SK-N-SH treated with all-trans-retinoic acid at 6 μM for 48 hours (cell line): ENCODE measurements around the gene LTBP1.

Experiments
- ATAC-seq: fragments of 200-7000 bp; cut with Tn5 transposase; 3 replicates; pipeline ENCODE4 v1.9.1; 2020; ENCODE audit warnings: mild to moderate bottlenecking, moderate library complexity
- ARNTL ChIP-seq: fragments of 450-650 bp; formaldehyde crosslinking; IDR thresholded peaks from 2 replicates; pipeline ENCODE4 v1.5.0; 2020; ENCODE audit warnings: low read depth, mild to moderate bottlenecking, moderate library complexity, borderline replicate concordance
- BACH2 ChIP-seq: fragments of 250-450 bp; sonication (Bioruptor Pico); IDR thresholded peaks from 2 replicates; pipeline ENCODE4 v1.9.0; 2021; ENCODE audit warnings: mild to moderate bottlenecking, borderline replicate concordance
- ESRRG ChIP-seq: fragments of 250-450 bp; sonication (Bioruptor Pico); IDR thresholded peaks from 2 replicates; pipeline ENCODE4 v1.6.1; 2021; ENCODE audit warnings: mild to moderate bottlenecking
- GLIS3 ChIP-seq: fragments of 250-450 bp; sonication (Bioruptor Pico); IDR thresholded peaks from 2 replicates; pipeline ENCODE4 v1.5.0; 2020; ENCODE audit warnings: mild to moderate bottlenecking, moderate library complexity
- ISL1 ChIP-seq: fragments of 250-450 bp; sonication (Bioruptor Pico); IDR thresholded peaks from 2 replicates; pipeline ENCODE4 v2.1.2; 2022; ENCODE audit warnings: mild to moderate bottlenecking, moderate library complexity
- OSR1 ChIP-seq: fragments of 250-450 bp; sonication (Bioruptor Pico); IDR thresholded peaks from 2 replicates; pipeline ENCODE4 v1.8.0; 2022; ENCODE audit warnings: moderate library complexity, mild to moderate bottlenecking, inconsistent platforms
- PATZ1 ChIP-seq: fragments of 250-450 bp; sonication (Bioruptor Pico); IDR thresholded peaks from 2 replicates; pipeline ENCODE4 v1.8.0; 2020; ENCODE audit warnings: mild to moderate bottlenecking, moderate library complexity, borderline replicate concordance
- POU6F1 ChIP-seq: fragments of 250-450 bp; sonication (Bioruptor Pico); IDR thresholded peaks from 2 replicates; pipeline ENCODE4 v1.8.0; 2021; ENCODE audit warnings: low read depth, mild to moderate bottlenecking, moderate library complexity, borderline replicate concordance
- RARB ChIP-seq: fragments of 250-450 bp; sonication (Bioruptor Pico); IDR thresholded peaks from 2 replicates; pipeline ENCODE4 v1.8.0; 2021; ENCODE audit warnings: mild to moderate bottlenecking, moderate library complexity
- SNAI2 ChIP-seq: fragments of 250-450 bp; sonication (Bioruptor Pico); IDR thresholded peaks from 2 replicates; pipeline ENCODE4 v1.5.0; 2020; ENCODE audit warnings: mild to moderate bottlenecking, moderate library complexity
- TCF4 ChIP-seq: fragments of 250-450 bp; sonication (Bioruptor Pico); IDR thresholded peaks from 2 replicates; pipeline ENCODE4 v1.8.0; 2021; ENCODE audit warnings: mild to moderate bottlenecking, moderate library complexity, borderline replicate concordance
- TOX ChIP-seq: fragments of 250-450 bp; sonication (Bioruptor Pico); IDR thresholded peaks from 2 replicates; pipeline ENCODE4 v1.8.0; 2021; ENCODE audit warnings: mild to moderate bottlenecking, moderate library complexity, borderline replicate concordance
- ZFP3 ChIP-seq: fragments of 250-450 bp; sonication (Bioruptor Pico); IDR thresholded peaks from 2 replicates; pipeline ENCODE4 v1.5.0; 2020; ENCODE audit warnings: mild to moderate bottlenecking, moderate library complexity
- ZFP30 ChIP-seq: fragments of 450-650 bp; formaldehyde crosslinking; IDR thresholded peaks from 2 replicates; pipeline ENCODE4 v1.5.0; 2022; ENCODE audit warnings: mild to moderate bottlenecking, moderate library complexity
- ZNF565 ChIP-seq: fragments of 450-650 bp; formaldehyde crosslinking; conservative IDR thresholded peaks from 2 replicates; pipeline ENCODE4 v1.5.0; 2020; ENCODE audit warnings: low read depth, mild to moderate bottlenecking, moderate library complexity
- ZNF70 ChIP-seq: fragments of 450-650 bp; formaldehyde crosslinking; IDR thresholded peaks from 2 replicates; pipeline ENCODE4 v1.5.0; 2020; ENCODE audit warnings: mild to moderate bottlenecking, moderate library complexity
- ZNF8 ChIP-seq: fragments of 450-650 bp; formaldehyde crosslinking; IDR thresholded peaks from 2 replicates; pipeline ENCODE4 v1.5.0; 2020; ENCODE audit warnings: mild to moderate bottlenecking, moderate library complexity
- TF ChIP-seq, protein P1 (sequence below): fragments of 250-450 bp; sonication (Bioruptor Pico); IDR thresholded peaks from 2 replicates; pipeline ENCODE4 v1.5.1; 2020; ENCODE audit warnings: low read depth, mild to moderate bottlenecking, moderate library complexity
- TF ChIP-seq, protein P2 (sequence below): fragments of 250-450 bp; sonication (Bioruptor Pico); IDR thresholded peaks from 2 replicates; pipeline ENCODE4 v1.5.0; 2020; ENCODE audit warnings: mild to moderate bottlenecking, moderate library complexity
- TF ChIP-seq, protein P3 (sequence below): fragments of 250-450 bp; sonication (Bioruptor Pico); IDR thresholded peaks from 2 replicates; pipeline ENCODE4 v1.5.1; 2021; ENCODE audit warnings: mild to moderate bottlenecking, moderate library complexity

The LTBP1 gene

DNA sequence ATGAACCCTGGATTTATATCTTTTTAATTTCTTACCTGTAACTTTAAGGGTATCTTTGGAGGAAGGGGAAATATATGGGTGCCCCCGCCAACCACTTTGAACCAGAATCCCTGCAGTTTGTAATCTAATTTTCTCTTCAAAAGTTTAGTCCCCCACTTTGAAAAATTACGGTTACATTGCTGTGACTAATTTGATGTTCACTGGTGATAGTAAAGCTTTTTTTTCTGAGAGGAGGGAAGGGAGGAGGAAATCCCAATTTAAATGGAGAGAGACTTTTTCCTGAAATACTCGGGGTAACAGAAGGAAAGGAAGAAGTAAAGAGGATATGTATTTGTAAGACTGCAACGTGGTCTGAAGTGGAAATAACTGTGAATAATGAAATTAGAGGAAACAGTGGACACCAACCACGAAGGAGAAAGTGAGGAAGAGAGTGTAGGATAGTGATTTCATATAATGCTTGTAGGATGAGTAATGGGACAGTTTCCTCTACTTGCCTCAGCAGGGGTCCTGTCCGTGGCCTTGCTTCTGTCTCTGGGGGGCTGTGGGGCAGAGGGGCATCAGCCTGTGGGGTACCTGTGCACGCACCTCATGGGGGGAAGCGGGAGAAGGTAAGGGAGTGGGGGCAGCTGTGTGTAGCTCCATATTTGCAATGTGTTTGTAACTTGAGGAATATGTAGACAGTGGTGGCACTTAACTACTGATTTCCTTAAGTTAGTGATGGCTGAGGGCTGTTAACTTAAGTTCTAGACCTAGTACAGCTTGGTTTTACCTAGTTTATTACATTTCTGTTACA is 161.1 kb downstream of the LTBP1 start:
- TF ChIP-seq PATZ1 (CRISPR knock-in tag) (peak; percentile 69; the same call in 1 of the 2 replicates), ZFP30 (CRISPR knock-in tag) (no peak)
- TF ChIP-seq, all 23 proteins: peak for 1
- peak; percentile 14; the same call in 1 of the 3 replicates for ATAC-seq

DNA sequence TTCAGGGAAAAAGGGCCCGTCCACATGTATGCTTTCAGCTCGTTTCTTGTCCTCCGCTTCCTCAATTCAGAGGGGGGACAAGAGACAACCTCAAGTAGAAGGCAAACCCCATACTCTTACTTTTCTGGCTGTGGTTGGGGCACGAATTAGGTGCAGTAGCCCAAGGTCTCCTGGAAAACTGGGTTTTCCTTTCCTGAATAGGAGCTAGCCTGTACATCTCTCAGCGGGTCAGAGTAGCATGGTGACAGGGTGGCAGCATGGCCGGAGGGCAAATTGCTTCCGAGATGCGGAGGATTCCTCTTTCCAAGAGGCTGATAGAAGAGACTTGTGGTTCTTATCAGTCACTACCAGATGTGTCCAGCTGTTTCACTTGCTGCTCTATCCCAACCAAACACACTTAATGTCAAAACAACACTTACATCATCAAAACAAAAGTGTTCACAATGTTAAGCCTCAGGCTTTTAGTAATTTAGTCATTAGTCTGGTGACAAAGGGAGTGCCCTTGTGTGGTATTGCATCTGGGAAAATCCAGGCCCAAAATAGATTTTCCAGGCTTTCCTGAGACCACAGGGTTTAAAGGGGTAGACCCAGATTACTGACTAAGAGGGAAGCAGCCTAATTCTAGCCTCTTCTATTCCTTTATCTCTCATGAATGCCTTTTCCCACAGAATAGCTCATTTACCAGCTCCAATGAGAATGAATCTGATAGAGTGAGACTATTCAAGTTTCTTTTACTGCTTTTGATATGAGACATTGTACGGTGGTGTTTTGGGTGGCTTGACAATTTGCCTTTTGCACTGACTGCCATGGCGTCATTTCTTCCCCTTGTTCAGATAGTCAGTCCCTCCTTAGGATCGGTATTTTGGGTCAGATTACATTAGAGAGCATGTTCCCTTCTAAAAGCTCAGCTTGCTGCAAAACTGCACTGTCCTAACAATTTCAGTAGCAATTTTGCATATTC is 162.0 kb downstream of the LTBP1 start:
- peak; percentile 61 for ATAC-seq

DNA sequence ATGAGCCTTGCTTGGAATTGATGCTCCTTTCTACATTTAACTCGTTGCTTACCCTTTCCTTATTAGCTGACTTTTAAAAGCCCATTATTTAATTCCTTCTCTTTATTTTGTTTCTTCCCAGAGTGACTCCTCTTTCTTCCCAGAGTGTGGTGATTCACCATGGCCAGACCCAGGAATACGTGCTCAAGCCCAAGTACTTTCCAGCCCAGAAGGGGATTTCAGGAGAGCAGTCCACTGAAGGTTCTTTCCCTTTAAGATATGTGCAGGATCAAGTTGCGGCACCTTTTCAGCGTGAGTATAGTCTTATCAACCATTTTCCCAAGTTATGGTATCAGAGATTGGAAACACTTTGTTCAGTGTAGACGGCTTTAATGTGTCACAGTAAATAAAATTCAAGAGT is 163.7 kb downstream of the LTBP1 start:
- TF ChIP-seq ARNTL (CRISPR knock-in tag) (no peak), TCF4 (CRISPR knock-in tag) (no peak), BACH2 (CRISPR knock-in tag) (no peak), ZNF8 (no peak), RARB (no peak), ZFP30 (CRISPR knock-in tag) (no peak), ZNF70 (CRISPR knock-in tag) (no peak), POU6F1 (CRISPR knock-in tag) (no peak), TOX (CRISPR knock-in tag) (no peak), ZNF565 (no peak)
- TF ChIP-seq, protein P1, sequence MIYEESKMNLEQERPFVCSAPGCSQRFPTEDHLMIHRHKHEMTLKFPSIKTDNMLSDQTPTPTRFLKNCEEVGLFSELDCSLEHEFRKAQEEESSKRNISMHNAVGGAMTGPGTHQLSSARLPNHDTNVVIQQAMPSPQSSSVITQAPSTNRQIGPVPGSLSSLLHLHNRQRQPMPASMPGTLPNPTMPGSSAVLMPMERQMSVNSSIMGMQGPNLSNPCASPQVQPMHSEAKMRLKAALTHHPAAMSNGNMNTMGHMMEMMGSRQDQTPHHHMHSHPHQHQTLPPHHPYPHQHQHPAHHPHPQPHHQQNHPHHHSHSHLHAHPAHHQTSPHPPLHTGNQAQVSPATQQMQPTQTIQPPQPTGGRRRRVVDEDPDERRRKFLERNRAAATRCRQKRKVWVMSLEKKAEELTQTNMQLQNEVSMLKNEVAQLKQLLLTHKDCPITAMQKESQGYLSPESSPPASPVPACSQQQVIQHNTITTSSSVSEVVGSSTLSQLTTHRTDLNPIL: no peak
- TF ChIP-seq, all 23 proteins: peak for 0
- no peak for ATAC-seq

More for the DNA sequence above, 162.0 kb downstream of the LTBP1 start:
- TF ChIP-seq, protein P2, sequence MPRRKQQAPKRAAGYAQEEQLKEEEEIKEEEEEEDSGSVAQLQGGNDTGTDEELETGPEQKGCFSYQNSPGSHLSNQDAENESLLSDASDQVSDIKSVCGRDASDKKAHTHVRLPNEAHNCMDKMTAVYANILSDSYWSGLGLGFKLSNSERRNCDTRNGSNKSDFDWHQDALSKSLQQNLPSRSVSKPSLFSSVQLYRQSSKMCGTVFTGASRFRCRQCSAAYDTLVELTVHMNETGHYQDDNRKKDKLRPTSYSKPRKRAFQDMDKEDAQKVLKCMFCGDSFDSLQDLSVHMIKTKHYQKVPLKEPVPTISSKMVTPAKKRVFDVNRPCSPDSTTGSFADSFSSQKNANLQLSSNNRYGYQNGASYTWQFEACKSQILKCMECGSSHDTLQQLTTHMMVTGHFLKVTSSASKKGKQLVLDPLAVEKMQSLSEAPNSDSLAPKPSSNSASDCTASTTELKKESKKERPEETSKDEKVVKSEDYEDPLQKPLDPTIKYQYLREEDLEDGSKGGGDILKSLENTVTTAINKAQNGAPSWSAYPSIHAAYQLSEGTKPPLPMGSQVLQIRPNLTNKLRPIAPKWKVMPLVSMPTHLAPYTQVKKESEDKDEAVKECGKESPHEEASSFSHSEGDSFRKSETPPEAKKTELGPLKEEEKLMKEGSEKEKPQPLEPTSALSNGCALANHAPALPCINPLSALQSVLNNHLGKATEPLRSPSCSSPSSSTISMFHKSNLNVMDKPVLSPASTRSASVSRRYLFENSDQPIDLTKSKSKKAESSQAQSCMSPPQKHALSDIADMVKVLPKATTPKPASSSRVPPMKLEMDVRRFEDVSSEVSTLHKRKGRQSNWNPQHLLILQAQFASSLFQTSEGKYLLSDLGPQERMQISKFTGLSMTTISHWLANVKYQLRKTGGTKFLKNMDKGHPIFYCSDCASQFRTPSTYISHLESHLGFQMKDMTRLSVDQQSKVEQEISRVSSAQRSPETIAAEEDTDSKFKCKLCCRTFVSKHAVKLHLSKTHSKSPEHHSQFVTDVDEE (CRISPR knock-in tag): no peak
- TF ChIP-seq SNAI2 (CRISPR knock-in tag): no peak
- no peak for TF ChIP-seq ZNF70 (CRISPR knock-in tag)
- TF ChIP-seq ZNF8: no peak
- peak; percentile 73; the same call in 1 of the 2 replicates for TF ChIP-seq TCF4 (CRISPR knock-in tag)

- no peak for ATAC-seq
- no peak for TF ChIP-seq GLIS3
- no peak for TF ChIP-seq ESRRG
- no peak for TF ChIP-seq ZNF565
- TF ChIP-seq PATZ1 (CRISPR knock-in tag): no peak
- TF ChIP-seq POU6F1 (CRISPR knock-in tag): no peak
- TF ChIP-seq ARNTL (CRISPR knock-in tag): no peak
- TF ChIP-seq, protein P3, sequence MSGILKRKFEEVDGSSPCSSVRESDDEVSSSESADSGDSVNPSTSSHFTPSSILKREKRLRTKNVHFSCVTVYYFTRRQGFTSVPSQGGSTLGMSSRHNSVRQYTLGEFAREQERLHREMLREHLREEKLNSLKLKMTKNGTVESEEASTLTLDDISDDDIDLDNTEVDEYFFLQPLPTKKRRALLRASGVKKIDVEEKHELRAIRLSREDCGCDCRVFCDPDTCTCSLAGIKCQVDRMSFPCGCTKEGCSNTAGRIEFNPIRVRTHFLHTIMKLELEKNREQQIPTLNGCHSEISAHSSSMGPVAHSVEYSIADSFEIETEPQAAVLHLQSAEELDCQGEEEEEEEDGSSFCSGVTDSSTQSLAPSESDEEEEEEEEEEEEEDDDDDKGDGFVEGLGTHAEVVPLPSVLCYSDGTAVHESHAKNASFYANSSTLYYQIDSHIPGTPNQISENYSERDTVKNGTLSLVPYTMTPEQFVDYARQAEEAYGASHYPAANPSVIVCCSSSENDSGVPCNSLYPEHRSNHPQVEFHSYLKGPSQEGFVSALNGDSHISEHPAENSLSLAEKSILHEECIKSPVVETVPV: no peak
- TF ChIP-seq RARB: no peak
- TF ChIP-seq ISL1: no peak
- no peak for TF ChIP-seq OSR1 (CRISPR knock-in tag)
- no peak for TF ChIP-seq ZFP3 (CRISPR knock-in tag)
- TF ChIP-seq TOX (CRISPR knock-in tag): no peak
These were observed 164.3 kb downstream of the LTBP1 start for GRCh38 chr2:33111002-33111446.
